Stimulated activated CD8-positive, alpha-beta memory T cell treated with anti-CD3 and anti-CD28 coated beads, Interleukin-12 subunit alpha, Interleukin-12 subunit beta, amount 100 ng/mL, for 4 hours (primary cell): Measurements from ENCODE around the gene DLG2.

Experiments used
- DNase-seq: peaks from one replicate; pipeline ENCODE4 v3.0.0-alpha.2; 2020; ENCODE audit warnings: low read depth

The DLG2 gene

DNA sequence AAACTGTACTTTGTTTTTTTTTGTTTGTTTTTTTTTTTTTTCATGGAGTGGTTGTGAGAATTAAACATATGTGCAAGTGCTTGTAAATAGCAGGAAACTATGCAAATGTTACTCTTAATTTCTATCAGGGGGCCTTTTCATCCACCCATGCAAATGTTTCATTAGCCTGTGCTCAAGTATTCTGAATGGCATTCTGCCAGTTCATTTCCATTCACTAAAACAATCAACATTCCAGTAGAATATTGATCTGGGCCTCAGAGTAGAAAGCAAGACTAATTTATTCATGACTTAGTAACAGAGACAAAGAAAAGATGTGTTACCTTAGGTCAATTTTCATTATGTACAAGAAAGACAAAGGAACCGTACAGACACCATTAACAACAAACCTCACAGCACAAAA lies 971.4 kb downstream of the DLG2 start:
- no peak for DNase-seq

DNA sequence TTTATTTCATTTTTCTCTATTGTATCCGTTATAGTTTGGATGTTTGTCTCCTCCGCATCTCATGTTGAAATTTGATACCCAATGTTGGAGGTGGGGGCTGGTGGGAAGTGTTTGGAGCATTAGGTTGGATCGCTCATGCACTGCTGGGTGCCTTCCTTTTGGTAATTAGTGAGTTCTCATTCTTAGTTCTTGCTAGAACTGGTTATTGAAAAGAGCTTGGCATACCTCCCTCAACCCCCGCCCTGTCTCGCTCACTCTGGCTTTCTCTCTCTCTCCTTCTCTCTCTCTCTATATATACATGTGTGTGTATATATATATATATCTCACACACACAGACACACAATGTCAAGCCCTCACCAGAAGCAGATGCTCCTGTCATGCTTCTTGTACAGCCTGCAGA lies 978.7 kb downstream of the DLG2 start:
- DNase-seq, result no peak

DNA sequence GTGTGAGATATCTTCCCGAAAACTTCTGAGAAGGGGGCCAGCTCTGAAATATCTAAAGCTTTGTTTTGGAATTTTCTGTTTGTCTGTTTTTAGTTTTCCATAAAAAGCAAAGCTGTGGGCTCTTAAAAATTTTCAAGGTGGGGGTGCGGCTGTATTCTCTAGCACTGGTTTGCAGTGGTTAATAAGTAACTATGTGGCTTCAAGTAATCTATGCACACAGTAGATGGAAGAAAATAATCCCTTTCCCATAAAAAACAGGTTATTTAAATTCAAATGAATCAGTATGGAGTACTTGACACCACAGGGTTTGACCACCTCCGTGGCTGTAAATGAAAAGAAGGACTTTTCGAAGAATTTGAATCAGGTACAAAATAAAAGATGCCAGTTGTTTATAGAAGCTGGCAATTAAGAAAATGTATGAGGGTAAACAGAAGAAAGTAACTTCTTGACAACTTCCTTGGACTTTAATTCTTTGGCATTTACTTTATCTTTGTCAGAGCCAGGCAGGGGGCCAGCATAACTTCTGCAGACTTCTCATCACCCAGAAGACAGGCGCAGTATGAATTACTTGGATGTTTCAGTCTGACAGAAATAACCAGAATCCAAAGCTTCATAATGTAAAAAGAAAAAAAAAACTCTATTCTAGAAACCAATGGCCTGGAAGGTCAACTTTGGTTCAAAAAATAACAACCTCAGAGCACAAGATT lies 981.0 kb downstream of the DLG2 start:
- no peak for DNase-seq

DNA sequence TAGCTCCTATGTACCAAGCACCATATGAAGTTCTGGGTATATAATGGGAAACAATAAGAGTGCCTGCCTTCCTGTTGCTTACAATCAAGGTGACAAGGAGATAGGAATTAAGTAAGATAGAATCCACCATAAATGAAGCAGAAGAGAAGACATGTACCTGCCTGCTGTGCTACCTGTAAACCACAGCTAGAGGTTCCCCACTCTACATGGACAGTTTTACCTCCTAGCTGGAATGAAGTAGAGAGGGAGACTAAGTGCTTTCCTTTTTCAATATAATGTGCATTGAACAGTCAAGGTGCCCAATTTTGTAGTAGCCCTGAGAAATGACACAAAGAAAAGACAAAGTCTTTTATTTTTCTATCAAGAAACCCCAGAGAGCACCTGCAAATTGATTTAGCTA lies 984.6 kb downstream of the DLG2 start:
- DNase-seq, result no peak

DNA sequence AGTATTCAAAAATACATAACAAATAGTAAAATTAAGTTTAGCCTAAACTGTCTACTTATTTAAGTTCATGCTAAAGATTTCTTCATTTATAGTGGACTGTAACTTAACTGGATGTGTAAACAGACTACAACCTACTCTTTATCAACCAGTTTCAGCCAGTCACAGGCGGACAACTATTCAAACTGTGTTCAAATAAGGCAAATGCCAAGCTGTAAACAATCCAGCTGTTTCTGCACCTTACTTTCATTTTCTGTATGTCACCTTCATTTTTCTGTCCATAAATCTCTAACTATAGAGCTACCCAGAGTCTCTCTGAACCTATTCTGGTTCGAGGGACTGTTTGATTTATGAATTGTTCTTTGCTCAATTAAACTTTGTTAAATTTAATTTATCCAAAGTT lies 992.8 kb downstream of the DLG2 start:
- no peak for DNase-seq

DNA sequence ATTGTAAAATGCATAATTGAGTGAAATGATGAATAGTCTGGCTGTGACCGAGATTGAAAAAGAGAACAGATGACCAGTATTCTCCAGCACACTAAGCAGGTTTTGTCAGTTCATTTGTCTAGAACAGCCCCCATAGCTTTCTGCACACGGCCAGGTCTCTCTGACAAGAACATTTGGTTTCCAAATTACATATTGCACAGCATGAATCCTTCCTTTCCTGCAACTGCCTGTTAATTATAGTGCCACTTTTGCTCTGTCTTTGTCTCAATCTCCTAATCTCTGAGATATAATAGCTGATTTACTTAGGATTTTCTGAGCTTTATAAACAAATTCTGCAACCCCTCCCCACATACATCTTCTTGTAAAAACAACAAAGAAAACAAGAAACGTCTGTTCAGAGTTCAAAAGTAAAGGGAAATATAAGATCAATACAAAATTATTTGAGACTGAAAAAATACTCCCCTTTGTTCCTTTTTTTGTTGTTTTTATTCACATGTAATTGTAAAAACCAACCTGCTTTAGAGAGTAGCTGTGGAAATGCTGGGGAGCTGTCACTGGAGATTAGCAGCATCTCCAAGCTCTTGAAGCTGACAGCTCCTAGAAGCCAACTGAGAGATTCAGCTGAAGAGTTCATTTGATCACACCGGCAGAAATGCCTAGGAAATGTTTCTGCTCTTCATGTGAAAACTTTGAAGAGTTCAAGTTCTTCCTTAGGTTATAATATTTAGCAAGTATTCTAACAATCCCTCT lies 998.1 kb downstream of the DLG2 start:
- no peak for DNase-seq

DNA sequence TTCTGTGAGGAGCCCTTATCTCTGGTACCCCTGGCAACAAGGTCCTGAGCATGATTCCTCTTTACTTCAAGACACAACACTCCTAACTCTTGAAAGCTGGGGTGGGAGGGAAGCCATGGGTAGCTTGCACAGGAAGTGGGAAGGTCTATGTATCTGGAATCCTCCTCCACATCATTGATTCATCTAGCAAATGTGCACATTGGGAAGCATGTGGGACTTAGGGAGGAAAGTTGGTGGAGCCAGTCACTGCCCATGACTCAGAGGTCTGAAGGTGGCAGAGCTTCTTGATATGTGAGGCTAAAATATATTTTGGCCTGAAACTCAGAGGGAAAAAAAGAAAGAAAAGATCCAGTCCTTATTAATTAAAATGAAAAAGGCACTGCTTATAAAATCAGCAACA lies 1000.9 kb downstream of the DLG2 start:
- no peak for DNase-seq

DNA sequence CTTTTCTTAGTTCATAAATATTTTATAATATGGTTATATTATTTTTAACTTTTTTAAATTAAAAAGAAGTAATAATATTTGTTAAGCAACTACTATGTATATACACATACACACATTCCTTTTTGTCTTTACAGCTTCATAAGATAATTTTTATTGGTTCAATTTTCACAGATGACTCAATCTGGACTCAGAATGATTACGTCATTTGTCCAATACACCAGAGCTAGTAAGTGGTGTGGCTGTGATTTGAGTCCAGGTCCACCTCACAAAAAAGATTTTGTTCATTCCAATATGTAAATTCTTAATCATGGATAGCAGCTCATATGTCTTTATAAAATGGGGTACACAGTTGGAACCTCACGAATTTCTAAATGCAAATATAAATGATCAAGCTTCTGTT lies 1014.5 kb downstream of the DLG2 start:
- DNase-seq, result no peak

DNA sequence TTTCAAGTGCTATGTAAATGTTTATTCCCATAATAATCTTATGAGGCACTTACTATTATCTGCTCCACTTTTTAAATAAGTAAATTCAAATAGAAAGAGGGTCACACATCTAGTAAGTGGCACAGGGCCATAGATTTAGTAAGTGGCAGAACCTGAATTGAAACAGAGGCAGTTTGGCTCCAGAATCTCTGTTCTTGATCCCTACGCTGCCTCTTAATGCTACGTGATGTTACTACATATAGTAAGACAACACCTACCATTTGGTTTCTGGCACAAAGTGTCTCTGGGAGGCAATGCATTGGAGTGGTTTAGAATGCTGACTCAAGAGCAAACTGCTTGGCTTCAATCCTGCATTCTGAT lies 1018.3 kb downstream of the DLG2 start:
- DNase-seq, result no peak

DNA sequence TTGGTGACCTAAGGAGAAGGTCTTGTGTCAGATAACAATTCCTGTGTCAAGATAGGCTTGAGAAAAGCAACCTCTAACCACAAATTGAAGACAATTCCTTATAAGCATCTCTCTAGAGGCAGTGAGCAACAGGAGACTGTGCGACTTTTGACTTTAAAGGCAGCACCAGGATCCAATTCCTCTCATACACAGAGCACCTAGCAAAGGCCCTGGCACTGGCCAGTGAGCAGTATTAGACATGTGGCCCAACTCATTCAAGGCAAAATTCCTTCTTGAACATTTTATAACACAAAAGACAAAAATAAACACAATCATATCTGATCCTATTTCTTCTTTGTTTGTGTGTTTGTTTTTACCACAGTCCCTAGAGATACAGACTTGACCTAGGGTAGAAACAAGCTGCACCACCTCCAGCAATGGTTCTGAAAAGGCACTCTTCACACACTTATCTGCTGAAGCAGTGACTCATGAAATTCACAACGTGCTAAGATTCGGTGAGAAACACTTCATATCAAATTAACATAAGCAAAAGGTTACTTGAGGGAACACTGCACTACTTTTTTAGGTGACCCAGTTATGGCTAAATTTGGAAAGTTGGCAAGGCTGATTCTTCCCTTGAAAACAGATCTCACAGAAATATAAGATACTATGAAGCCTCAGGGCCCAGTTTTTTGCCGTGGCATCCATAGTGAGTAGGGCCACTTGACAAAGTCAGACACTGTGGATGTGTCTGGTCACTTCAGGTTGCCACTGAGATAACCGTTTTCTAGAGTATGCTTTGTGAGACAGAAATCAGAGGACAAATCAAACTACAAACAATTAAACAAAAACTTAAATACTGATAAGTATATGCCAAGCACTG lies 1018.9 kb downstream of the DLG2 start:
- DNase-seq, result no peak

DNA sequence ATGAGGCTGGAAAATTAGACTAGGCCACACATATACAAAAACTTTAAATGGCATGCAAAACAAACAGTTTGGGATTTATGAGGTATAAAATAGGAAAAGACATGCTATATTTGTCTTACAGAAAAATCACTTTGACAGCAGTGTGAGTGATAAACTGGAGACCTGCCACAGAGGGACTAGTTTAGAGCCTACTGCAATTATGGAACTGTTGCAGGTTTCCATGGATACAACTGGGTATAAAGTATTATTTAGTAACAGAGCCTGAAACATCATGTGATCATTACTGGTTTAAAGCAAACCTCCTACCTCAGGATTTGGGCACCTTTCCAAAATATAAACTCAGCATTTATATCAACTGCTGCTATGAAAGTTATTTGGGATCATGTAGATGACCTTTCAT lies 1032.5 kb downstream of the DLG2 start:
- no peak for DNase-seq

DNA sequence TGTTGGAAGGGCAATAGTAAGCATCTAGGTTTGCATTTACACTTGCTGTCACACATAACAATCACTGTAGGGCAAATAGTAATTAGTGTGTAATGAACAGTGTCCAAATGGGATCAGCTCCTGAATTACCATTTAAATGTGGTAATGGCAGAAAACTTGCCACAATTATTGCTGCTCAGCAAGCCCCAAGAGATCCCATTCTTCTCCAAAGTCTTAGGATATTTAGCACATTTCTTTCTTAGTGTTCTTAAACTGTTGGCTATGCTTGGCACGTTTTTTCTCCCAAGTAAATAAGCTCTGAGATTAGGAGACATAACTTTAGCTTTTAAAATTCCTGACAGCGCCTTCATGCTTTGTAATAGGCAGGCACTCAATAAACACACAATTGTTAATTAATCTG lies 1037.0 kb downstream of the DLG2 start:
- no peak for DNase-seq

DNA sequence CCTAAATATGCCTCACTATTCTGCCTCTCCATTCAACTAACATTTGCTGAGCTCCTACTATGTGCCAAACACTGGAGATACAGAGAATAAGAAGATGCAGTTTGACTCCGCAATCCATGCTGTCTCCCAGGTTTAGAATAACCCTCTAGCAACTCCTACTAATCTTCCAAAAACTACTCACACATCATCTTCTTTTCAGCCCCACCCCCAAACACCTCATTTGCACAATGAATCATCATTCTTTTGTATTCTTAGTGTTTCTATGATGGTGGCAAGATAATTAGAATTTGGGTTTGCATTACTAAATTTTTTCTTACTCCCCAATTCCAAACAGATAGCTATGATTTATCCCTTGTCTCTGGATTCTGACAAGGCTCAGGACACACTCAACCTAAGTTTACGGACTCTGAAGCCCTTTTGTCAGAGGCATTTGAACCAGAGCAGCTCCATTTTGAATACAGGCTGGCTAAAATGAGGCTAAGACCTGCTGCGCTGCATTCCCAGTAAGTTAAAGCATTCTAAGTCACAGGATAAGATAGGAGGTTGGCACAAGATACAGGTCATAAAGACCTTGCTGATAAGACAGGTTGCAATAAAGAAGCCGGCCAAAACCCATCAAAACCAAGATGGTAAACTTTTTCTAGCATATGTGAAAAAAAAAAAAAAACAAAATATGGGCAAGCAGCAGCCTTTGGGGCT lies 1038.9 kb downstream of the DLG2 start:
- no peak for DNase-seq

DNA sequence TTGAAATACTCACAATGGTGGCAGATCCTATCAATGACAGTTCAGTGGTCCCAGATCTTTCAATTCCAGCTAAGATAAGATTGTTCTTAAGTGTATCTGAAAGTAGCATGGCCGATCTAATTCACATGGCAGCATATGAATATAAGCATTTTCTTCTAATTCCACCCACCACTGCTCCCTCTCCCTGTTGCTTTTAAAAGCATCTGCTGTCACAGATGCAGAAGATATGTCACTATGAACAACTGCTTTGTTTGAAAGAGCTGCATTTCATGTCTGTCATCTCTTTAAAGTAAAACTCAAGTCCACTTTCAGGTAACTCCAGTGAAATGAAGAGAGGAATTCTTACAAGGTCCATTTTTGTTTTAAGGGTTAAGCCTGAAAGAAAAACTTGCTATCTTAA lies 1044.0 kb downstream of the DLG2 start:
- DNase-seq, result no peak

DNA sequence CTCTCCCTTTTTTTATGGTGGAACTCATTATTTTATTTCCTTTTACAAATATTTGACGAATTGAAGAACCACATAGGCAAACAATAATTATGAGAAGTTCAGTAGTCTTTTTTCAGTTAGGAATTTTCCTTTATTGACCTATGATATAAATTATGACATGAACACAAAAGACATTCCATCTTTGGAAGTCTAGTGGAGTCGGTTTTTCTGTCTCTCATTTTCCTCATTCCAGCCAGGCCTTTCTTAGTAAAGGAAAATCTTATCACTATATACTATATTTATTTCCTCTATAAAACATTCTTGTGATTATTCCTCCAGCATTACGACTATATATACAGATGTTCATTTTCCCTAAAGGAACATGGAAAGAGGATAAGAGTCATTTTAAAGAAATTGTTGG lies 1046.1 kb downstream of the DLG2 start:
- no peak for DNase-seq

DNA sequence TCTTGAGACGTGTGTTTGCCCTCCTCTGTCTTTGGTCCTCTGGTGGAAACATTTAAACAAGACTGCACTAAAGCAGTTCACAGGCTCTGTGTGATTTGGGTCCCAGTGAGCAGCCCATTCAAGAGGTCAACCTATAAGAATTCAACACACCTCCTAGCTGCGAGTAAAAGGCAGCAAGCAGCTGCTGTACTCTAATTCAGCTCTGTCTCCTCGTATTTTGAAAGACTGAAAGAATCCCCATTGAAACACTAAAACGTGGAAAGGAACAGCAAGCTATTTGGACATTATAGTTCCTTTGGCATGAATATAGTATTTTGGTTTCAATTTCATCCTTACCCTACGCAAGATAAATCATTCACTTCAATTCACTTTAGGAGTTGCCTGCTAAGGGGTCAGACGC lies 1046.7 kb downstream of the DLG2 start:
- DNase-seq, result no peak

DNA sequence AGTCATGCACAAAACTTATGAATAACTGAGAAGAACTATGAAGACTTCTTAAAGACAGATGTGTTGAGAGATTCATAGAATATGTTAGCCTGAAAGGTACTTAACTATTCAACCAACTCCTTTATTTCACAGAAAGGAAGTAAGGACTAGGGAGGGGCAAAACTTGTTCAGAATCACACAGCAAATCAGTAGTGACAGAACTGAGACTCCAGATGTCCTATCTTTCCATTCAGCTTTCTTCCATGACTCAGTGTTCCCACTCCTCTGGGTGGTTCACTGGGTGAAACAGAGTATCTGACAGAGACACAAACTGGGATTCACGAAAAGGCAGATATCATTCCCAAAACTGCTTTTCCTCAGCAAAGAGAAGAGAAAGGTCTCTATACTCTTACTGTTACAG lies 1053.3 kb downstream of the DLG2 start:
- no peak for DNase-seq

DNA sequence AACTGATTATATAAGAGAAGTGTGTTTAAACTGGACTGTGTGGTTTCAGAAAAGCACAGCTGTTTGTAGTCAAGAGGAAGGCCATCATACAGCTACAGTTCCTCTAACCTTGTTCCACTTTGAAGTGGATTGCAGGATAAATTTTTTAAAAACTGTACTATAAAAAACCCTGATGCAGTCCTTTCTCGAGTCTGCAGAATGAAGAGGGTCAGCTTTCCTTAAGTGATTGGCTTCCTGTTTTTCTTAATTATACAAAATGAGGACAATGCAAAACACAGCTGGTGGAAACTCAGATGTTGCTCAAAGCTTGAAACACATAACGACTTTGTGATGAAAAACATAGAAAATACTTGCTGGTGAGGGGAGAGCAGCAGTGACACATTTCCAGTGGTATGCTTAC lies 1060.5 kb downstream of the DLG2 start:
- no peak for DNase-seq

DNA sequence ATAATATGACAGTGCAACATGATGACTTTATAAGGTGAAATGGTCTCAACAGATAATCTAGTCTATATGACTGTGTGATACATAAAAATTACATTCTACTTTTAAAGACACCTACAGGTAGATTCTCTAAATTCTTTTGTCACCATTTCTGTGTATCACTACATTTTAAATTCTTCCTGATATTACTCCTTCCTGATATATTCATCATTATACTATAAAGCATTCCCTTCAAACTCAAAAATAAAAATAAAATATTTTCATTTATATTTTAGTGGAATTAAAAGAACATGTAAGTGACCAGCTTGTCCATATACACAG lies 1062.3 kb downstream of the DLG2 start:
- DNase-seq, result no peak

DNA sequence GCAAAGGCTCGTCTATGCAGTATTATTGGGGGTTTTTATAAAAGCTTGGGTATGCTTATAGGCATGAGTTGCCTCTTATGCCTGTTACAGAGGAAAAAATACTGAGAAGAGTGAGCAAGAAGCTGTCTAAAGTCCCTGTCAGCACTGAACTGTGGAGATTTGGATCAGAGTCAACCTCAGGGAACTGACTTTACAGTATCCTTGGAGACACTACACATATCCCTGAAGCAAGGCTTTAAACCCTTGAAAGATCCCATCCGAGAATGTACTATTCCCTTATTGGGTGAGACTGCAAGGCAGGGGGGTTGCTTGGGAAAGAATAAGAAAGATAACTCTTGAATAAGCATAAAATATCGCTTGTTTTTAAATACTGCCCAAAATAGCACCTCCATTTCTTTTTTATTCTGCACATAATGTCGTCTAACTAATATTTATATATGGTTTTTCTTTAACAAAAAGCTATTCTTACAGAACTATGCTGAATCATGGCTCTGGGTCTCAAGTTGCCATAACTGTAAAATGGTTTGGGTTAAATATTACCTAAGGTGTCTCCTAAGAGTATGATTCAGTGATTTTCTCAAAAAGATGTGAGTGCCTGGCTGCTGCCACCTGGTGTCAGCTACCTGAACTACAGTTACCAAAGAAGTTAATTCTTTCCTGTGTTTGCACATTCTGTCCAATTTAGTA lies 1062.8 kb downstream of the DLG2 start:
- DNase-seq, result no peak

DNA sequence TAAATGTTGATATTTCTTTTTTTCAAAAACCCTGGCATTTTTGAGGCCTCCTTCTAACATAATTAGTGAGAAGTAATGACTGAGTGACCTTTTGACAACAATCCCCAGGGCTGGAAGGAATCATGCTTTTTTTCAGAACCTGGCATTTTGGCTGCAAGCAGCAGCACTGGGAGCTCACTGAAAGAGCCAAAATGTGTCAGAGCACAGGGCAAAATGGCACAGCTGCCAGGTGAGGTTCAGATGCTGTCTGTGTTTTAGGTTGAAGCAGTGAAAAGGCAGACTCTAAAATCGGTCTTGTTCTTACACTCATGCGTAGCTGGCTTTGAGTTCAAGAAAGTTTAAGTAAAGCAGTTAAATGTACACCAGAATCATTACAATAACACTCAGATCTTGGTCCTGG lies 1063.8 kb downstream of the DLG2 start:
- DNase-seq, result no peak

DNA sequence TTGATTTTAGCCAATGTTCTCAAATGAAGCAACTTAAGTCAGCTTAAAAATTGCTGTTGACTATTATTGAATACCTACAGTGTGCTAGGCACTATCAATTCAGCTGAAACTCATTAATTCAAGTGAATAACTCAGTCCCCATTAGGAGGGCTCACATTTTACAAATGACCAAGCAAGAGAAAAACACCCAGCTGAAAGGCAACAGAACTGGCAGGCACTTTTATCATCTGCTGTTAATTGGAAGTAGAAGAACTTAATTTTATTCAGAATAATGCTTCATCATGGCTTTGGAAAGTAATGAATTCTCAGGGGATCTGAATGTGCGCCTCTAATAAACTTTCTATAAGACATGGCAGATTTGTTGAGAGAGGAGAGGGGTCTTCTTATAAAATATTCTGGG lies 1066.9 kb downstream of the DLG2 start:
- no peak for DNase-seq
